Lung microvascular endothelial cell (primary cell): ENCODE results near the gene SCAPER. TPM values are rescaled to one million over a fixed set of nuclear protein-coding genes. Genes with fewer than 3 reads are reported as not detected.
"Not testable (repeated sequence)": the region's sequence is repeated elsewhere in the genome, so short reads cannot be mapped to it uniquely, and the experiment has no call there.

ENCODE experiments used
- DNase-seq, 2 donors: peaks; one replicate each; pipeline versions ENCODE4 v3.0.0 to v3.0.0-alpha.2; 2010; ENCODE audit warnings: low read depth in 2 of 2
- total RNA-seq: library from RNA; depleted of rRNA; stranded (reverse); fragments of >200 nt; gene quantifications from 2 replicates; pipeline ENCODE4 v1.2.1, GENCODE V29; 2014

SCAPER gene
- total RNA-seq, 1 donor from 2014 or later = 11.5 TPM

GRCh38 chr15:76577879-76578512 is 327.1 kb downstream of the SCAPER start:
- DNase-seq = no peak

- DNase-seq = peak; percentile 48 to 56
Measured at GRCh38 chr15:76576523-76577279, 328.4 kb downstream of the SCAPER start.

- DNase-seq = no peak
Measured at GRCh38 chr15:76575679-76576078, 329.5 kb downstream of the SCAPER start.

DNA sequence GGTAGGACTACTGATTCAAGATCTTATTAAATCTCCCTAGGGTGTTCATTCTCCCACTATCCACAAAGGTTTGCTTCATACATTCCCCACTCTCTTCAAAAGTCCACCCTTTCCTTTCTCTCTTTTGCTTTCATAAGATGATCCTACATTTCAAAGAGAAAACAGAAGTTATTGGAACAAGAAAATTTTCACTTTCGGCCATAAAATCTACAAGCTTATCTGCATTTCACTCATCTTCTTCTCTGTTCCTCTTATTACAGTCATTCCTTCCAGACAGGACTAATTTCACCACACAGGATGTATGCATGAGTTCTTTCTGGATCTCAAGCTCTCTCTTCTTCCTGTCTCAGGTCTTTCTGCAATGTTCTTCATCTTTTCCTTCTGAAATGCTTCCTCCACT is 329.9 kb downstream of the SCAPER start:
- DNase-seq = no peak

GRCh38 chr15:76572983-76573314 is 332.2 kb downstream of the SCAPER start:
- DNase-seq = no peak

DNA sequence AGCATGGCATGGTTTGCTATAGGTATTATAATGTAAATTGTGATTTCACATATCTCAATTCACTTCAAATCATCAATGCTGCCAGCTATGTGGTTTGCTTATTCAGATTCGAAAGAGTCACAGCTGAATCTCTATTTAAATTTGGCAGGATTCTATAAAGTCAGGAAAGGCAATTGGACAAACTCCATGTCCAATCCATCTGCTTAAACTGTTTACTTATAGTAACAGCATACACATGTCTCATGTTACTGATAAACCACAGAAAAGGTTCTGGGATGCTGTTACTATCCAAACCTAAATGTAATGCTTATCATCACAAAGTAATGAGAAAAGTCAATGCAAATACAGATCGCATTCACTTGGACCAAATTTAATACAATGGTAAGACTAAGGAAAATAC is 338.9 kb downstream of the SCAPER start:
- no peak for DNase-seq

- DNase-seq = no peak
Measured at GRCh38 chr15:76565366-76565765, 339.8 kb downstream of the SCAPER start.

DNA sequence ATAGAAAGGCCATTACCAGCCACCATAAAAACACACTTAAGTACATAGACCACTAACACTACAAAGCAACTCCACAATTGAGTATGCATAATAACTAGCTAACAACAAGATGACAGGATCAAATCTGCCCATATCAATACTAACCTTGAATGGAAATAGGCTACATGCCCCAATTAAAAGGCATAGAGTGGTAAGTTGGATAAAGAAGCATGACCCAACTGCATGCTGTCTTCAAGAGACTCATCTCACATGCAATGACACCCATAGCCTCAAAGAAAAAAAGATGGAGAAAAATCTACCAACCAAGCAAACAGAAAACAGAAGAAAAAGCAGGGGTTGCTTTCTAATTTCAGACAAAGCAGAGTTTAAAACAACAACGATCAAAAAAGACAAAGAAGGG is 349.9 kb downstream of the SCAPER start:
- no peak for DNase-seq

DNA sequence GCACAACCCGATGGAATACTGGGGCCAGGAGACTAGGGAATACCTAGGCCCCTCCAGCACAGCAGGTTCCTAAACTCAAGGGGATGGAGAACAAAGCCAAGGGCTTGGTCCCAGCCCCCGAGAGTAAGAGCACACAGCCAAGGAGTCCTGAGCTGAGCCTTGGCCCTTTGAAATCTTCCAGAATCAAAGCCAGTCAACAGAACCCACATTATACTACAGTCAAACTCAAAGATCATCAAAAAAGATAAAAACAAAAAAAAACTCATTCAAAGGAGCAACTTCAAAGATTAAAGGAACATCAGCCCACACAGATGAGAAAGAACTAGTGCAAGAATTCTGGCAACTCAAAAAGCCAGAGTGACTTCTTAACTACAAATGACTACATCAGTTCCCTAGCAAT is 351.6 kb downstream of the SCAPER start:
- no peak for DNase-seq

DNA sequence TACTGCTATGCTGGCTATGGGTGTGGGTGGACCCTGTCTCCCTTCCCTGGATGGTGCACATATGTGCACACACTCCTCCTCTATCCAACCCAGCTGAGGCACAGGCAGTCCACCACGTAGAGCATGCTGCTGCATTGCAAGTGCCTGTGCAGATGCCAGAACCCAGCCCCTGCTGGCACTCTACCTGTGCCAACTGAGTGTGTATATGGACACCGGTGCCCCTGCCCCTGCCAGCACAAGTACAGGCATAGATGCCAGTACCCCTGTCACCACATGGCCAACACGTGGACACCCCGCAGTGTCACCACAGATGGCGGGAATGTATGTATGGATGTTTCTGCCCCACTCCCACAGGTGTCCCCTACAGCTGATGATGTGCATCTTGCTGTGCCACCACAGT is 352.0 kb downstream of the SCAPER start:
- no peak for DNase-seq

GRCh38 chr15:76546805-76547204 is 358.3 kb downstream of the SCAPER start:
- no peak for DNase-seq

GRCh38 chr15:76533995-76534394 is 371.1 kb downstream of the SCAPER start:
- no peak for DNase-seq

DNA sequence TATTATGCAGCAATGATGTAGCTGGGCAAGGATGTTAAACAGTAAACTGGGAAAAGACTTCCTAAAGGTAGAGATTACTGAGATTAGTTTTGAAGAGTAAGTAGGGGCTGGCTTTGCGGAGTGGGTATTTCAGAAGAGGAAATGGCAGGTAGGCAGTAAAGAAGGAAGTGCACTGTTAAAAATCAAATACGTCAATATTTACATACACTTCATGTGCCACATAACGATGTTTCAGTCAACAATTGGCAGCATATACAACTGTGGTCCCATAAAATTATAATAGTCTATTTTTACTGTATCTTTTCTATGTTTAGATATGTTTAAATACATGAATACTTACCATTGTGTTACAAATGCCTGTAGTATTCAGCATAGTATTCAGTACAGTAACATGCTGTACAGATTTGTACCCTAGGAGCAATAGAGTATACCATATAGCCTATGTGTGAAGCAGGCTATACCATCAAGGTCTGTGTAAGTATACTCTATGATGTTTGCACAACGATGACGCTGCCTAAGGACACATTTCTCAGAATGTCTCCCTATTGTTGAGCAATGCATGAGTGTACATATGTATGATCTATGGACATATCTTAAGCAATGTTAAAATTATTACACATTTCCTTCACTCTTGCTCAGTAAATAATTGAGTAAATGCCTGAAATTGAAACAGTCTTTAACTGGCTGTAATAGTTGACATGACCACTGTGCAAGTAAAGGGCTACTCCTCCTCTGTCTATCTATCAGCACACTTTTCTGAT is 371.9 kb downstream of the SCAPER start:
- no peak for DNase-seq

DNA sequence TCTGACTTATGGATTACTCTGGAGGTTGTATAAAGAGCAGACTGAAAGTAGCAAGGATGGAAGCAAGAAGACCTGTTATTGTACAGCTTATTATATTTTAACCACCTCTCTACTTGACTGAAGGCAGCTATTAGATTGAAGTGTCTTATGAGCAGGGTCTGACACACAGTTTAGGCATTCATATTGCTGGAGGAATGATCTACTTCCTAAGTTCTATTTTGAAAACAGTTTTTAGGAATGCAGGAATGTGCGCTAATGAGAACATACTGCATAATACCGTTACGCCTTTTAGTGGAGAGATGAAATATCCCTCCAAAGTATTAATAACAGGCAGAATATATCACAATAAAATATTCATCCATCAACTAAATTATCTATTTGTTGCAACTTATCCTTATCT is 375.2 kb downstream of the SCAPER start:
- no peak for DNase-seq

DNA sequence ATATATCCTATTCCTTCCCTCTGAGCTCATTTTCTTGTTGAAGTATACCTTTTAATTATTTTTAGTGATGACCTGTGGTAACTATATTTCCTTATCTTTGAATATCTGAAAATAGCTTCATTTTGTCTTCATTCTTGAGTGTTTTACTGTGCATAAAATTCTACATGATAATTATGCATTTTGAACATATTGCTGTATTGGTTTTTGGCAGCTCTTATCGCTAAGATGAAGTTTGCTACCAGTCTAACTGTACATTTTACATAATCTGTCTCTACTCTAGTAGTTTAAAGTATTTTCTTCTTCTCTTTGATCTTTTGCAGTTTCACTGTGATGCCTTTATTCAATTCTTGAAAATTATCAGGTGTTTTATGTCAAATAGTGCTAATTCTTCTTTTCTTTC is 379.0 kb downstream of the SCAPER start:
- no peak for DNase-seq

- DNase-seq = no peak
Measured at GRCh38 chr15:76517910-76518309, 387.2 kb downstream of the SCAPER start.

GRCh38 chr15:76514282-76514681 is 390.9 kb downstream of the SCAPER start:
- no peak for DNase-seq

DNA sequence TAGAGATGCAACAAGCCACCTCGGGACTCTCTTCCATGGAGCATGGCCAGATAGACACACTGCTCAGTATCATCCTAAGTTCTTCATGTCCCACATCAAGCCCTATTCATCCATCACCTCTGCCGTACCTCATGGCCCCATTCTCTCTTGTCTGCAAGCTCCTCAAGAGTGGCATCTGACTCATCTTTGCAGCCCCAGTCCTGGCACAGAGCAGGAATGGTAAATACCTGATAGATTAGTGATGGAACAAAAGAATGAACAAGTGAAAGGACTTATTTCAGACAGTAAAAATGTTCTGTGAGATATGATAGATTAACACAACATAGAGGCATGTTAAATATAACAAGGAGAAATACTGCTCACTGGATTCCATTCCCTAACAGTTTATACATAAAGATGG is 392.2 kb downstream of the SCAPER start:
- DNase-seq = no peak

DNA sequence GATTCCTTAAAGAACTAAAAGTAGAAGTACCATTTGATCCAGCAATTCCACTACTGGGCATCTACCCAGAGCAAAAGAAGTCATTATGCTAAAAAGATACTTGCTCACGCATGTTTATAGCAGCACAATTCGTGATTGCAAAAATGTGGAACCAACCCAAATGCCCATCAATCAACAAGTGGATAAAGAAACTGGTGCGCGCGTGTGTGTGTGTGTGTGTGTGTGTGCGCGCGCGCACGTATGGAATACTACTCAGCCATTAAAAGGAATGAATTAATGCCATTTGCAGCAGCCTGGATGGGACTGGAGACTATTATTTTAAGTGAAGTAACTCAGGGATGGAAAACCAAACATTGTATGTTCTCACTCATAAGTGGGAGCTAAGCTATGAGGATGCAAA is 394.5 kb downstream of the SCAPER start:
- DNase-seq = not testable (repeated sequence)

- DNase-seq = no peak
Measured at GRCh38 chr15:76503804-76504203, 401.3 kb downstream of the SCAPER start.

DNA sequence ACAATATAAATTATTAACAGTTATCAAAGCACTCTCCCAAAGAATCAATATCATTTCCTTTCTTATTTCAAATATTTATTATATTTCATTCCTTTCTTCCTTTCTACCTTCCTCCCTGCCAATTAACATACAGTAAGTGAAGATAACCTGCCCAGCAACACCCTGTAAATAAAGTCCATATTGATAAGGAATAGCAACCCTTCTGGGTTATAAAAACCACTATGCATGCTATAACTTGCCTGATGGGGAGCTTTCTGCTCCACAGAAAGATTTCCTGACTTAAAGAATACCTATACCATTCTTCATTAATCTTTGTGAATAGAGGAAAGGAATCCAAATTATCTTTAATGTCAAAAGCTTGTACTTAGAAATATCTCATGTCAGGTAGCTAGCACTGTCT is 402.0 kb downstream of the SCAPER start:
- no peak for DNase-seq

GRCh38 chr15:76502678-76503077 is 402.5 kb downstream of the SCAPER start:
- DNase-seq = peak in 1 of 2 donors; percentile 33

- not testable (repeated sequence) for DNase-seq
Measured at GRCh38 chr15:76502185-76502584, 403.0 kb downstream of the SCAPER start.
